ENCODE data around the gene B3GNT8.
"Not testable (repeated sequence)": the region's sequence is repeated elsewhere in the genome, so short reads cannot be mapped to it uniquely, and the experiment has no call there.

The B3GNT8 gene, protein sequence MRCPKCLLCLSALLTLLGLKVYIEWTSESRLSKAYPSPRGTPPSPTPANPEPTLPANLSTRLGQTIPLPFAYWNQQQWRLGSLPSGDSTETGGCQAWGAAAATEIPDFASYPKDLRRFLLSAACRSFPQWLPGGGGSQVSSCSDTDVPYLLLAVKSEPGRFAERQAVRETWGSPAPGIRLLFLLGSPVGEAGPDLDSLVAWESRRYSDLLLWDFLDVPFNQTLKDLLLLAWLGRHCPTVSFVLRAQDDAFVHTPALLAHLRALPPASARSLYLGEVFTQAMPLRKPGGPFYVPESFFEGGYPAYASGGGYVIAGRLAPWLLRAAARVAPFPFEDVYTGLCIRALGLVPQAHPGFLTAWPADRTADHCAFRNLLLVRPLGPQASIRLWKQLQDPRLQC

DNA sequence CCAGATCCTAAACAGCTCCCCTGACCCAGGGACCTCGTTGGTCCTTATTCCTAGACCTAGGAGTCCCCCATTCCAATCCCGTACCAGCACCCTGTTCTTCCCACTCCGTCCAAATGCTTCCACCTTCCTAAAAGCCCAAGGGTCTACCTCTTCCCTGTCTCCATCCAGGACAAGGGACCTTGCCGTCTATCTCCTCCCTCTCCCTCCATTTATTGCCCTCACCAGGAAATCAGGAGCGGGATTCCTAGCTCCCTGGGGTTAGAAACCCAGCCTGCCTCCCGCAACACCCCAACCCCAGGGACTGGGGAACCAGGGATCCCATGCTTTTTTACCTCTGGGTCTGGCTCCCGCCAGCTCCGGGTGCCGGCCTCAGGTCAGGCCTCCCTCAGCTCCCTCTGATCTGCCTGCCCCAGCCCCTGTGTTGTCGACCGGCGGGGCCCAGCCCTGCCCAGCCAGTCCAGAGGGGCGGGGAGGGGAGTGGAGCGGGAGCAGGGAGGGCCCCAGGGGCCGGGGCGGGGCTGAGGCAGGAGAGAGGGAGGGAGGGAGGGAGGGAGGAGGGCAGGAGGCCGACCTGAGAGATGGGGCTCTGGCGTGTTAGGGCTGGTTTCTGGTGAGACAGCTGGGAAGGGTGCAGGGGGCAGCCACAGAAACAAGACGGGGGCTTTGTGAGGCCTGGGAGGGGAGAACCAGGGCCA lies at the start of gene B3GNT8:
B3GNT8 (minus strand) TSS at position 423 of the 695 bp plus-strand sequence. CDS start 596 bp downstream, outside the sequence.
- DNase-seq (ENCODE audit: low spot score): peak; percentile 90

DNA sequence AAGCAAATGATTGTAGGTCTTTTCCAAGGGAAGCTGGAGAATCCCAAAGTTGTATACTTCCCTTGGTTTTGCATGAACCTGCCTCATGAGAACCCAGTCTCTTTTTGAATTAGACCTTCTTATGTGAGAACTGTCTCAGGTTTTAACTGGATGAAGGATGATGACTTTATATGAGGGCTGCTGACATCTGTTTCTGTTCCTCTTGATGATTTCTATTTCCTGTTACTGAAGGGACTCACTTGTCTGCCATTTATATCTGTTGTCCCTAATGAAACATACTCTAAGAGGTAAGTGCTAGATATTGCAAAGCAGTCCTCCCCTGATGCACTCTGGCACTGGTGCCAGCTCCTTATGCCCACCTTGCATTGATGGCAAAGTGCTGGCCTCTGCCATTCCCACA lies 49.4 kb upstream of the B3GNT8 start:
- no peak for DNase-seq (ENCODE audit: low spot score)

DNA sequence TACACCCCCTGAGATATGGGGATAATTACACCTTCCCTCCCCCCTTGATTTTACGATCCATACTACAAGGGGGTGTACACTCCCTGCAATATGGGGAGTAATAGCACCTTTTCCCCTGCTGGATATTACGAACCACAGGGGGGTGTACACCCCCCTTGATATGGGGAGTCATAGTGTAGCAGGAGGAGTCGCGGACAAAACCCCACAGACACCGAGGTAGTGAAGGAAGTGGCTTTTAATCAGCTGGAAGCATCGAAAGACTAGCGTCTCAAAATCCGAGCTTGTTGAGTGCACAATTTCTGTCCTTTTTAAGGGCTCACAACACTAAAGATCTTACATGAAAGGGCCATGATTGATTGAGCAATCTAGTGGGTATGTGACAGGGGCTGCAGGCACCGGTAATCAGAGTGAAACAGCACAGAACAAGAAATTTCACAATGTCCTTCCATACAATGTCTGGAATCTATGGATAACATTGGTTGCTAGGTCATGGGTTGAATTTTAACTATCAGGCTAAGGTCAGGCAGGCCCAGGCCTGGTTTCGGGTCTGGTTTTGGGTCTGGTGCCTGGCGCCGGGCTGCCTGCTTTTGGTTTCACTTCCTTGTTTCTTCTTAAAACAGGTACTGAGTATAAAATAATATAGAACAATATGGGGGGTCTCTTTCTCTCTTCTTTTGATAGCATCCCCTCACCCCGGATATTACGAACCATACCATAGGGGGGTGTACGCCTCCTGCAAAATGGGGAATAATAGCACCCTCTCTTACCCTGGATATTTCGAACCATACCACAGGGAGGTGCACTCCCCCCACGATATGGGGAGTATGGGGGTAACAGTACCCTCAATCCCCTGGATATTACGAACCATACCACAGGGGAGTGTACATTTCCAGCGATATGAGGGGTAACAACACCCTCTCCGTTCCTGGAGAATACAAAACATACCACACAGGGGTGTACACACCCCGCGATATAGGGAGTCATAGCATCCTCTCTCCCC lies 36.4 kb upstream of the B3GNT8 start:
- DNase-seq (ENCODE audit: low spot score): not testable (repeated sequence)

DNA sequence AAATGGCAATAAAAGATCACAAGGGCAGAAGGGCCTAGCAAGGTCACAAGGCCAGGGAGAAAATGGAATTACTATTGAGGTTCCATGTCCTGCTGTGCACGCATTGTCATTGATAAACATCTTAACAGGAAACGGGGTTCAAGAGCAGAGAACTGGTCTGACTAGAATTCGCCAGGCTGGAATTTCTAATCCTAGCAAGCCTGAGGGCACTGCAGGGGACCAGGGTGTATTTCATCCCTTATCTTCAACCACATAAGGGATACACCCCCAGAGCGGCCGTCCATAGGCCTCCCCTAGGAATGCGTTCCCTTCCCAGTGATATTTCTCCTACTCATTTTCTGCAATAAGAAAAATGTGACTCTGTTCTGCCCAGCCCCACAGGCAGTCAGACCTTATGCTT lies 35.3 kb upstream of the B3GNT8 start:
- no peak for DNase-seq (ENCODE audit: low spot score)

DNA sequence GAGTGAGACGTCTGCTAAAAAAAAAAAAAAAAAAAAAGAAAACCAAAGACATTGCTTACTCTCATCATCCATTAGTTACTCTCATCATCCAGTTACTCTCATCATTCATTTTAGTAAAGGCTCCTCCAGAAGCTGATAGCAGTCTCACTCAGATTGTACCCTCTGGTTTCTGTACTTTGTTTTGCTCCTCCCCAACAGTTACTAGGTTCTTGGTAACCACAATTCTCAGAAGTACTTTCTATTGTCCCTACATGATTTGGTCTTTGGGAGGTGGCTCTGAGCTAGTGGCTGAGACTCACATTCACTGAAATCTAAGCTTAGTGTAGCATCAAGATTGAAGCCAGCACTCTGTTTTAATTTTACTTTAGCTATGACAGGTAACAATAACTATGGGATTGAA lies 30.1 kb upstream of the B3GNT8 start:
- no peak for DNase-seq (ENCODE audit: low spot score)

DNA sequence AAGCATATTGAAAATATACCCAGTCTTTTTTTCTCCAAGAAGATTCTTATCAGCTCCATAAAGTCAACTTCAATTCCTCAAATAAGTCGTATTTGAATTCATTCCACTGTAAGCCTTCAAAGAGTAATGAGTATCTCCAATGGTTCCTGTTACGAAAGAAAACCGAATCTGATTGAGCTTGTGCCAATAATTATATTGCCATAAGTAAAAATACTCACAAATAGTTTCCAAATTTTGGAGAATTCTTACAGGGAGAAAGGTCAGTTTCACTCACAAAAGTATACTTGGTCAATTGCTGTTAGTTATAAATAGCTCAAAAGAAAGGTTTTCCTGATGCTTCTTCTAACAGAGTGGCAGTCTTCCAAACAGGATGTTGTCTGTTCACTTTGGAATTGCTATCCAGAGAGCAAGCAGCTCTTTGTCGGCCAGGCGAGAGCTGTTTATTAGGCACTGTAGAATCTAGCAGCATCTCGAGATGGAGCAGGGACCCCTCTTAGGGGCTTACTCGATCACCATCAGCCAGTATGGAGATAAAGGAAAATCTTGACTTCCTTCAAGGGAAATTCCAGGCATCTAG lies 29.3 kb upstream of the B3GNT8 start:
- no peak for DNase-seq (ENCODE audit: low spot score)

DNA sequence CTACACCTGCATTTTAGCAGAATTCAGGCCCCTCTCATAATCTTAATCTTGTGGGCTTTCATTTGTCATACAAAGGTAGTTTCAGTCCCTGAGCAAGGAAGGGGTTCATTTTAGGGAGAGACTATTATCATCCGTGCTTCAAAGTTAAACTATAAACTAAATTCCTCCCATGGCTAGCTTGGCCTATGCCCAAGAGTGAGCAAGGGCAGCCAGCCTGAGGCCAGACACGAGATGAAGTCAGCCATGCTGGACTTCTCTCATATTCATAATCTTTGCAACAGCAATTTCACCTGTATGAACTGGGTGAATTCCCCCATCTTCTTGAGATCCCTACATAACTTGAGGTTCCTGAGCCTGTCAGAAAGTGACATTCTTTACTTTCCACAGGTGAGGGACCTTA lies 28.8 kb upstream of the B3GNT8 start:
- DNase-seq (ENCODE audit: low spot score): no peak

DNA sequence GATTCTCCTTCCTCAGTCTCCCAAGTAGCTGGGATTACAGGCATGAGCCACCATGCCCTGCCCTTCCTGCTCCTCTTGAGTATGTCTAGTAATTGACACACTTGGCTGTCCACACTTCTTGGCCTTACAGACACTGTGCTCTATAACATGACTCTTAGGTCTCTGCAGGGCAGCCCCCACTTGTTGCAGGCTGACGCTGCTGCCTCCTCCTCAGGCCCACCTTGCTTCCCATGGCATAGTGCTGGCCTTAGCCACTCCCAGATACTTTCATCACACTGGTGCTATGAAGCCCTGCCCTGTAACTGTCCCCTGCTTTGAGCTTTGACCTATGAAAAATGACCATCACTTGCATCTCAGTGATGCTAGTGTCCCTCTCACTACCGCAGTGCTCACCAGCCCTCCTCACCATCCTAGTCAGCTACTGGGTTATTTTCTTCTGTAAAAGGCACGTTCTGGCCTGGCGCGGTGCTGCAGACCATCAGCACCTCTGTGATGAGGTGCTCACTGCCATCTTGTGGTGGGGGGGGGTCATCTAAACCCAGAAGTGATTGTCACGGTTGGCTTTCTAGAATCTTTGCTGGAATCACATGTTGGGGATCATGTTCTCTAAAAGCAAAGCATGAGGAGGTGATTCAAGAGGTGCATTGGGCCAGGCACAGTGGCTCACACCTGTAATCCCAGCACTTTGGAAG lies 25.6 kb upstream of the B3GNT8 start:
- DNase-seq (ENCODE audit: low spot score): no peak

DNA sequence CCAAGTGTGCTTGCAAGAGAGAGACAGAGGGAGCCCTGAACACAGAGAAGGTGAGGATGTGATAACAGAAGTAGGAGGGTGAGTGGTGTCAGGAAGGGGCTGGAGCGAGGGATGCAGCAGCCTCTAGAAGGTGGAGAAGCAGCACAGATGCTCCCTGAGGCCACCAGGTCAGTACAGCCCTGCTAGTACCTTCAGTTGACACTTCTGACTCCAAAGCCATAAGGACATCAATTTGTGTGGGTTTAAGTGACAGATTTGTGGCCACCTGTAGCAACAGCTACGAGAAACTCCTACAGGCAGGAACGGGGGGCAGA lies 22.6 kb upstream of the B3GNT8 start:
- DNase-seq (ENCODE audit: low spot score): no peak

DNA sequence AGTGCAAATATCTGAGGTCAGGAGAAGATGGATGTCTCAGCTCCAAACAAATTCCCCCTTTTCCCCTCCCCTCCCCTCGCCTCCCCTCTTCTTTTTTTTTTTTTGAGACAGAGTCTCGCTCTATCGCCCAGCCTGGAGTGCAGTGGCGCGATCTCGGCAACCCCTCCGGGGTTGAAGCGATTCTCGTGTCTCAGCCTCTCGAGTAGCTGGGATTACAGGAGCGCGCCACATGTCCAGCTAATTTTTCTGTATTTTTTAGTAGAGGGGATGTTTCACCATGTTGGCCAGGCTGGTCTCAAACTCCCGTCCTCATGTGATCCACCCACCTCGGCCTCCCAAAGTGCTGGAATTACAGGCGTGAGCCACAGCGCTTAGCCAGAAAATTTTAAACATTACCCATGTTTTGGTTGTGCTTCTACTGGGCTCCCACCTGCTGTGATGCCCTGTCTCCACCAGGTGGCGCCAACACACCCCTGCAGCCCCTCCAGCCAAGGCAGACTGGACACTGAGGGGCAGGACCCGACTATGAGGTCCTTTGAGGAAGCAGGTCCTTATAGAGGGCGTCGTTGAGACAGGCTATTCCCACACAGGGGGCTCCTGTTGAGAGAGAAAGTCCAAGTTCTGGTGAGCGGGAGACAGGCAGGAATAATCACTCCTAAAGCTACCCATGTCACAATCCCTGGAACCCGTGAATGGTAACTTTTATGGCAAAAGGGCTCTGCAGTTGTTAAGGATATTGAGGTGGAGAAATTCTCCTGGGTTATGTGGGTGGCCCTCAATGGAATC lies 22.1 kb upstream of the B3GNT8 start:
- DNase-seq (ENCODE audit: low spot score): peak; percentile 93

DNA sequence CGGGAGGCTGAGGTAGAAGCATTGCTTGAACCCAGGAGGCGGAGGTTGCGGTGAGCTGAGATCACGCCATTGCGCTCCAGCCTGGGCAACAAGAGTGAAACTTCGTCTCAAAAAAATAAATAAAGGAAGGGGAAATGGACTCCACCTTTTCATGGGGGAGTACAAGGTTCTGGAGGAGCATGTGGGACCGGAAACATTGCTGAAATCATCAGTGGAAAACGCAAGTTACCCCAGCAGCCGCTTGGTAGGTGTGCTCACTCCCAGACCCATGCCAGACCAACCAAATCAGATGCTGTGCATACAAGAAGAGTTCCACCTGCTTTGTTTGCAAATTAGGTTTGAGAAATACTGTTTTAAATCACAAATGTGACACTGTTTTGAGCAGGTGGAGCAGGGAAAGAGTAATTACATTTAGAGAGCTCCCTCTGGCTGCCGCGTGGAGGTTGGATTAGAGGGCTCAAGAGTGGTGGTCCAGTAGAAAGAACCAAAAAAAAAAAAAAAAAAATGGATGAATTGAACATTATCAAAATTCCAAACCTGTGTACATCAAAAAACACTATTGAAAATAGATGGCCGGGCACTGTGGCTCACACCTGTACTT lies 20.7 kb upstream of the B3GNT8 start:
- no peak for DNase-seq (ENCODE audit: low spot score)

DNA sequence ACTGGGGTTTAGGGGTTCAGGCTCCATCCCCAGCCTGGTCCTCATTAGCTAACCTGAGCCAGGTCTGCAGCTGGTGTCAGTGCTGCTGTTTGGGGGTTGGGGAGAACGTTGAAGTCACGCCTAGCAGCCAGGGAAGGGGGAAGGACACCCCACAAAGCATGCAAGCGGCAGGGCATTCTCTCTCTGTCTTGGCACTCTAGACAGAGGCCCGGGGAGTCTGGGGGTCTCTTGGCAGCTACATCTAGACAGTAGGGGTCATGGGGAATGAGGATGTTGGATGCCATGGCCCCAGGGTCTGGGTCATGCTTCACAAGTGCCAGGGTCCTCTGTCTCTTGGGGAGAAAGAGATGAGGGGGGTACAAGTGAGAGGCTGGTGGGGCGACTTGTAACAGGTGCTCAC lies 18.4 kb upstream of the B3GNT8 start:
- no peak for DNase-seq (ENCODE audit: low spot score)

DNA sequence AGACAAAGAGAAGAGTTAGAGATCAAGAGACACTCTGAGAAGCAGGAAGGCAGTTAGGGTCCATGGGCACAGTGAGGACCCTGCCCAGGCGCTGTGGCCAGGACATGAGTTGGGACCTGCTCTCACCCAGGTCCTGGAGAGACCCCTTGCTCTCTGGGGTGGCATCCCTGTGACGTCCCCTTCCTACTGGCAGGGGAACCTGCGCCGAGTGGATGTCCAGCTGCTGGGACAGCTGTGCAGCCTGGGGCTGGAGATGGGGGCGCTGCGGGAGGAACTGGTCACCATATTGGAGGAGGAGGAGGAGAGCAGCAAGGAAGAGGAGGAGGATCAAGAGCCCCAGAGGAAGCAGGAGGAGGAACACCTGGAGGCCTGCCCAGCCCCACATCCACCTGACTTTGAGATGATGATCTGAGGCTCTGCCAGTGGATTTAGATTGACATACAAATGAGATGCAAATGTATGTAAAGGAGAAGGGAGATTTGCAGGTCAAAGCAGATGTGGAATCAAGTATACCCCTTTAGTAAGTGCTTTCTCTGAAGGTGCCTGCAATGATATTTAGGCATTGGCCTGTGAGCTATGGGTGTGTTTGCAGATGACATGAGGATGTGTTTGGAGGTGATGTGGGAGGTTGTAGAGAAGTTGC lies 16.8 kb upstream of the B3GNT8 start:
- no peak for DNase-seq (ENCODE audit: low spot score)

DNA sequence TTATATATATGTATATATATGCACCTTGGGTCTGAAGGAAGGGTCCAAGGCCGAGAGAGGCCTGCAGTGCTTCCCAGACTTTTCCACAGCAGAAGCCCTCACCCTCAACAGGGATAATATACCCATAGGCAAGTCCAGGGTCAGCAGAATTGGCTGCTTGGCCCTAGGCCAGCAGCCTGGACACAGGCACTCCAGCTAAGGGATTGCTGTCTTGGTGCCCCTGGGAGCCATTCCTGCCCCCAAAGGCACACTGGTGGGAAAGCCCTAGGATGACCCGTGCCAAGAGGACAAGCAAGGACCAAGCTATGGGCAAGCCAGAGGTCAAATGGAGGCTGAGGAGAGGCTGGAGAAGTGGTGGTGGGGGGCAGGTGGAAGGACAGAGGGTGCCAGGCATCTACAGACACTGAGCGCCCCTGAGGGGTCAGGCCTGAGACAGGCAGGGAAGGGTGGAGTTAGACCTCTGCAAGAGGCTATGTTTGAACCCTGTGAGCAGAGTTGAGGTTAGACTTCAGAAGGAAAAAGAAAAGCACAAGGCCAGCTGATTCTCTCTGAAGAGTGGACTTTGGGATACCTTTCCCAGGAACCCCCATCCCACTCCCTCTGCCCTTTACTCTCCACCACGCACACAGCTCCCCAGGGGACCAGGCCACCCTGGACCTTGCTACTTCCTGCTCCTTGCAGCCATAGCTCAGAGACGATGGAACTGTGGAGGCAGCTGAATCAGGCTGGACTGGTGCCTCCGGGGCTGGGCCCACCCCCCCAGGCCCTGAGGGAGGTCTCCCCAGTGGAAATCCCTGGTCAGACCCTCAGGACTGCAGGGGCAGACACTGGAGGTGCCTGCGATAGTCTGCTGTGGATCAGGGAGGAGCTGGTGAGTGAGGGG lies 15.5 kb upstream of the B3GNT8 start, which contains the start of gene ERICH4:
ERICH4 (plus strand) TSS at position 684 of the 883 bp plus-strand sequence; CDS start at position 698, 14 bp downstream.
- DNase-seq (ENCODE audit: low spot score): no peak

DNA sequence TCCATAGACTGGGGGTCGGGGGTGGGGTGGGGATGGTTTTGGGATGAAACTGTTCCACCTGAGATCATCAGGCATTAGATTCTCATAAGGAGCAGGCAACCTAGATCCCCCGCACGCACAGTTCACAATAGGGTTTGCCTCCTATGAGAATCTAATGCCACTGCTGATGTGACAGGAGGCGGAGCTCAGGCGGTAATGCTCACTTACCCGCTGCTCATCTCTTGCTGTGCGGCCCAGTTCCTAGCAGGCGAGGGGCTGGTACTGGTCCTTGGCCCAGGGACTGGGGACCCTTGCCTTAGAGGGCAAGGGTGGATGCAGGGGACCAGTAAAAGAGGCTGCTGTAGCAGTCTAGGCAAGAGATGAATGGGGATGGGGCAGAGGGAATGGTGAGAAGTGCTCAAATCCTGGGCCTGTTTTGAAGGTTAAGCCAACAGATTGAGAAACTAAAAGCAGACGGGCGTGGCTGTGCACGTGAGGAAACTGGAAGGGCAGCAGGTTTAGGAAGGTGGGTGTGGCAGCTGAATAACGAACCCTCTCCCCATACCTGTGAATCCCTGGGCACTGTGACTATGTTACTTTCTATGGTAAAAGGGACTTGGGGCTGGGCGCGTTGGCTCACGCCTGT lies 14.3 kb upstream of the B3GNT8 start:
- no peak for DNase-seq (ENCODE audit: low spot score)

DNA sequence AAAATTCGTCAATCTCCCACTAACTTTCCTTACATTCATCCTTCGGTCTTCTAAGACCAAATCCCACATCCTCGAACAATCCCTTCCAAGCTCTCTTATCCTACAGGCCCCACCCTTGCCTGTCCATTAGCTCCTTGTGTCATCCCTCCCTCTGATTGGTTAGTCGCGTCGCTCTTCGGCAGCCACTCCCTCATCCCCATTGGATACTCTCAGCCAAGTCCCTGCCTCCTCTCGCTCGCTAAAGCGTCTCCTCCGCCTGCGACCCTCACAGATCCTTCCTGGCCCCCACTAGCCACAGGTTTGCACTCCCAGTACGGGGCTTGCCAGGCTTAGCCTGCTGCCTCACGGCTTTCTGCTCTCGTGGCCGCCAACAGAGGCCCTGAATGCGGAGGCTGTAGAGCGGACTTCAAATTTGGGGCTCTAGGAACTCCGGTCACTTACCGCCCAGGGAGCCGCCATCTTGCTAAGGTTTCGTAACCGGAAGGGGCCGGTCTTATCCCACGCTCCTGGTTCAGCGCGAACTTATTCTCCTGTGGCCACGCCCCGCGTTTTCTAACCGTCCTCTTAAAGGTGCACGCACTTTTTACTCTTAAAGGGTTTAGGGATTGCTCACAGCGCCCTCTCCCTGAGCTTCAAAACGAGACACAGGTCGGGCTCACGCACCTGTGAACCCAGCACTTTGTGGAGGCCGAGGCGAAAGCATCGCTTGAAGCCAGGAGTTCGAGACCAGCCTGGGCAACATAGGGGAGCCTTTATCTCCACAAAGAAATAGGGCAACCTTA lies 12.5 kb upstream of the B3GNT8 start, which contains the start of gene DMAC2:
DMAC2 (minus strand) TSS at position 472 of the 782 bp plus-strand sequence; CDS start at position 459, 13 bp downstream.
- DNase-seq (ENCODE audit: low spot score): peak; percentile 95

DNA sequence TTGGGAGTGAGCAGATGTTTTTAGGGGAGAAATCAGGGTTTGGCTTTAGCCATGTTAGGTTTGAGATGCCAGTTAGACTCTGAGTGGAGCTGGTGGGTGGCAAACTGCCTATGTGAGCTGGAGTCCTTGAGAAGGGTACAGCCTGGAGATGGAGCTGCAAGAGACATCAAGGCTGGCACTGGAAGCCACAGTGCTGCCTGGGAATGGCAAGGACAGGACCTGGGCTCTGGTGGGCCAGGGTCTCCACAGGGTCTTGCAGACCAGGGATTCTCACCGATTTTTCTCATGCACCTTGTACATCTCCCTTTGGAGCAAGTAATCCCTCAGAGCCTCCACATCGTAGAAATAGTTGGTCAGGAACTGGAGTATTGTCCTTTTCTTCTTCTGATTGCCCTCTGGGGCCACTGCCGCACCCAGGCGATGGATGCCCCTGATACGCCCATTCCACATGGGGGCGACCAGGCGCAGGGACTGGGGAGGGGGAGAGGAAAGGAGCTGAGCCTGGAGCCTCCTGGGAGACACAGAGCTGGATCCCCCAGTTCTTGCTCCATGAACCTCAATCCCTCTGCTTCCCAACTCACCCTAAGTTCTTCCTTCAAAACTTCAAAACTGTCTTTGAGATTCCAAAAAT lies 10.9 kb upstream of the B3GNT8 start:
- DNase-seq (ENCODE audit: low spot score): no peak

Measured in ecto neural progenitor cell (in vitro differentiated cells).